NOMO-1 treated with DMSO at 0.1 percent for 48 hours (cell line): ENCODE results near the gene QSOX2.

Experiments used
- DNase-seq: peaks from one replicate; lab custom pipeline; 2025; ENCODE audit not compliant: unreplicated experiment; lab: John Stamatoyannopoulos, UW

QSOX2 gene

DNA sequence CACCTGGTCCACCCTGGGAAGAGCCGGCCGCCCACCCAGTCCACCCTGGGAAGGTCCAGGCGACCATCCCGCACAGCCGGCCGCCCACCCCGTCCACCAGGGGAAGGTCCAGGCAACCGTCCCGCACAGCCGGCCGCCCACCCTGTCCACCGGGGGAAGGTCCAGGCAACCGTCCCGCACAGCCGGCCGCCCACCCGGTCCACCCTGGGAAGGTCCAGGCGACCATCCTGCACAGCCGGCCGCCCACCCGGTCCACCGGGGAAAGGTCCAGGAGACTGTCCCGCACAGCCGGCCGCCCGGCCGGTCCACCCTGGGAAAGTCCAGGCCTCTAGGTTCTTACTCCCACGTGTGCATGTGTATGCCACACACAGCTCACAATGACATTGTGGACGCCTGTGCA lies 6.7 kb upstream of the QSOX2 start:
- DNase-seq = no peak

DNA sequence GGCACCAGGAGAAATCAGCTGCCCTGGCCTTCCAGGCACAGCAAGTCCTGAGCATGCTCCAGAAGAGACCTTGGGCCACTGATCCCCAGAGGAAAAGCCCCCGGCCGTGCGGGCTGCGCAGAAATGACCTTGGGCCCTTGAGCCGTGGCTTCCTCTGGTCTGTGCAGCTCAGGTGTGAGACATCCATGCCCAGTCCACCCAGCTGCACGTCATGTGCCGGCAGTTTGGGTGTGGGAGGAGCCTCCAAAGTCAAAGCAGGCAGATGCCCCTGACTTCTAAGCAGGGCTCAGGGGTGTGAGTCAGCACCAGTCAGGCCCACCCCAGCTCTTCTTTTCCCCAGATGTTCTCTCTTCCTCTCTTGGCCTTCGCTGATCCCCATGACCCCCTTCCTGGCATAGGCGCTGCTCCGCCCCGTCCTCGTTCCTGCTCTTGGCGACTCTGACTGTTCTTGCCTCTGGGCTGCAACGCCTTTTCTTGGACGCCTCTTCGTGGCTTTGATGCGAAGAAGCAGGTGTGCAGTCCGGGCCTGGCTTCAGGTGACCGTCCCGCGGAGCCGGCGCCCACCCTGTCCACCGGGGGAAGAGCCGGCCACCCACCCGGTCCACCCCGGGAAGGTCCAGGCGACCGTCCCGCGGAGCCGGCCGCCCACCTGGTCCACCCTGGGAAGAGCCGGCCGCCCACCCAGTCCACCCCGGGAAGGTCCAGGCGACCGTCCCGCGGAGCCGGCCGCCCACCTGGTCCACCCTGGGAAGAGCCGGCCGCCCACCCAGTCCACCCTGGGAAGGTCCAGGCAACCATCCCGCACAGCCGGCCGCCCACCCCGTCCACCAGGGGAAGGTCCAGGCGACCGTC lies 5.9 kb upstream of the QSOX2 start:
- DNase-seq = no peak

DNA sequence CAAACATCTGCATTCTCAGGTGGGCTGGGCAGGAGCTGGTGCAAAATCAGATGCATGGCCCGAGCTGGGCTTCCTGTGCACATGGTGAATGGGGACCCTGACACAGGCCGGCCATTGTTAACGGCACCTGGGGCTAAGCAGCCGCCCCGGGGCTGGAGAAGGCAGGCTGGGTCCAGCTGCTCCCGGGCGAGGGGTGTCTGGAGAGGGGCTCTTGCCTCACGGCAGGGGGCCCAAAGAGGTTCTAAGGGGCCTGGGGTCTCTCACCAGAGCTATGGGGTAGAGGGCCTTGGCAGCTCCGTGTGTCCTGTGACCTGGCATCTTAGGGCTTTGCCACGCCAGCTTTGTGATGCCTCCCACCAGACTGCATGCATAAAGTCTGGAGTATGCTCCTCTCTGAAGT lies 5.1 kb upstream of the QSOX2 start:
- no peak for DNase-seq

DNA sequence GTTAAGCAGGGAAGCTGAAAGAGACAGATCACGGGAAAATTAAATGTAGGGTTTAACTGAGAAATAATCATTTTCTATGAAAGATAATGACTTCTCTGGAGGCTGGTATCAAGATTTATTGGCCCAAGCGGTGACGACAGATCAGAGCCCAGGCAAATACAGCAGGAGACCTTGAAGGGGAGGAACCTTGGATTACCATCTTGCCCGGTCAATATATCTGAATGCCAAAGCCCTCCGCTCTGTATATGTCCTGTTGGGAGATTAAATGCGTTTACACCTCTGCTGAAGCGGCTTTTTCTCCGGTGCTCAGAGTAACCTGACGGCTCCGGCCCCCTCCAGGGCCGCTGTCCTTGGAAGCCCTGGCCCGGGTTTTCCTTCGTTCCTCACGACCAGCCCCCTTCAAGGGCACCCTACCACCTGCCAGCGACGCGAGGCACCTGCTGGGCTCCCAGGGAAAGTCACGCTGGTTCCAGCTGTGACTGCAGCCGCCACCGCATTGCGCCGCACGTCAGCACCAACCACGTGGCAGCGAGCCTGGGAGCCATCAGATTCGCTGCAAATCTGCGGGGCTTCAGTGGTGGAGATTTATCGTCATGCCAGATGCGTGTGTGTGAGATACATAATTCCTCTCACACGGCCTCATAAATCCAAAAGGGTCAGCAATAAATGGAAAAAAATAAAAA lies 4.4 kb upstream of the QSOX2 start:
- no peak for DNase-seq

DNA sequence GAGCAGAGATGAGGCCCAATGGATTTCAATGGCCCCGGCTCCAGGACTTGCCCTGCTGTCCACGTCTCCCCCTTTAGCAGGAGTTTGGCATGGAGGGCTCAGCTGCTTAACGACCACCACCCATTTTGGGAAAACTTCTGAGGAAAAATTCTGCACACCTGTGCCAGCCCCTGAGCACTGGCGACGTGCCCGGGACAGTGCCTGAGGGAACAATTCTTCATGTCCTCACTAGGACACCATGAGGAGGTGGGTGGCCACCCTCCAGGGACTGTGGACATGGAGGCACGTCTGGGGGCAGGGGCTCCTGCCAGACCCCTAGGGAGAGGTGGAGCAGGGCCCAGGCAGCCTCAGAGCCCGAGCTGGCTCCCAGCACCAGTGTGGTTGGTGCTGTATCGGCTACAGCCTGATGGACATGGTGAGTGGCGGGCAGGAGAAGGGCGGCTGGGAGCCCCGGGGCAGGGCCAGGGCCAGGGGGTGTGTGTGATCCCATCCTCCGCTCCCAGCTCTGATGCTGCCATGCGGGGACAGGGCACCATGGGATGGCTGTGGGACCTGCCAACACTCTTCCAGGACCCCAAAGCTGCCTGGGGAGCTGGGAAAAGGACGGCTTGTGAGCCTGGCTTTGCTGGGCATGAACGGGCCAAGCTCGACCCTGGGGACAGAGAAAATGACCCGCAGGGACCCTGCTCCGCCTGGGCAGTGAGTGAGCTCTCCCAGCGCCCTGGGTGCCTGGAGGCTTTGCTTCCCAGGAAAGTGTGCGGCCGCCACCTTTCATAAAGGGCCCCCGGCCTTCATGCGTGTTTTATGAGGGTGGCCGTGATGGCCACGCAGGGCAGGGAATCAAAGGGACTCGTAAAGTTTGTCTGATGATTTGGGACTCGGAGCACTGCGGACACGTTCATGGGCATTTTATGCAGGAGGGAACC lies 3.6 kb upstream of the QSOX2 start:
- DNase-seq = no peak

DNA sequence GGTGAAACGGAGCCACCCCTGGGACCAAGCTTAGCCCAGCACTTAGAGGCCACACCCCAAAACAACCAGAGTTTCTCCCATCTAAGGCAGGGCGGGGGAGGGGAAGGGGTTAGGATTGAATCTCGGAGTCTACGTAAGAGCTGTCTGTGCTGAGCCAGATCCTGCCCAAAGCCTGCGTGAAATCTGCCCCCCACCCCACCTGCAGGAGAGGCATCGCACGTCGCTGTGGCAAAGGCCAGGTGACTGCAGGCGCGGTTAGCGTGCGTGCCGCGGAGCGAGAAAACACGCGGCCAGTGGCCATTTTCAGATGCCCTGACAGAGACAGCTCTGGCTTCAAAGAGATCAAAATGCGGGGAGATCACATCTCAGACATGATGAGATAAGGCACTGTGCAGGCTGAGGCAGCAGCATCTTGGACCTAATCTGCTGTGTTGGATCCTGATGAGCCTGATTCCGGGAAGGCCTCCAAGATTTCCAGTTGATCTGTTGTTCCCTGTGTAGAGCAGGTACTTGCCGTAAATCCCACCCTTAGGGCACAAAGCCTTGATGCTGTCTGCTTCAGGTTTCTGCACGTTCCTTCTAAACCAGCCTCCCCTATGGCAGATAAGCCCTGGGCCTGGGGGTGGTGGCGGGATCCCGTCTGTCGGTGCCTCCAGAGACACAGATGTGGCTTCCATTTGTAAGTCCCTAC lies 2.5 kb upstream of the QSOX2 start:
- no peak for DNase-seq

DNA sequence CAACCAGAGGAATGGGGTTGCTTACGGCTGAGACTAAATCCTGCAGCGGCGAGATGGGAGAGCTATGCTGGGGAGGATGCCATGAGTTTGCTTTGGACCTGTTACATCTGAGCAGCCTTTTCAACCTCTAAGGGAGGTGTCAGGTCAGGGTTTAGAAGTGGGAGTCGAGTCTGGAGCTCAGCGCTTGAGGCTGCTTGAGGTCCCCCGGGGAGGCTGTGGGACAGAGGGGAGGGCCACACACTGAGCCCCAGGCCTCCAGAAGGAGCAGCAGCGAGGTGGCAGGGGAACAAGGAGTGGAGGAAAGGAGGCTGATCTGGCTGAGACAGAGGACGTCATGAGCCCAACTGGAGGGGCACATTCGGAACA lies 1.9 kb upstream of the QSOX2 start:
- DNase-seq = no peak

DNA sequence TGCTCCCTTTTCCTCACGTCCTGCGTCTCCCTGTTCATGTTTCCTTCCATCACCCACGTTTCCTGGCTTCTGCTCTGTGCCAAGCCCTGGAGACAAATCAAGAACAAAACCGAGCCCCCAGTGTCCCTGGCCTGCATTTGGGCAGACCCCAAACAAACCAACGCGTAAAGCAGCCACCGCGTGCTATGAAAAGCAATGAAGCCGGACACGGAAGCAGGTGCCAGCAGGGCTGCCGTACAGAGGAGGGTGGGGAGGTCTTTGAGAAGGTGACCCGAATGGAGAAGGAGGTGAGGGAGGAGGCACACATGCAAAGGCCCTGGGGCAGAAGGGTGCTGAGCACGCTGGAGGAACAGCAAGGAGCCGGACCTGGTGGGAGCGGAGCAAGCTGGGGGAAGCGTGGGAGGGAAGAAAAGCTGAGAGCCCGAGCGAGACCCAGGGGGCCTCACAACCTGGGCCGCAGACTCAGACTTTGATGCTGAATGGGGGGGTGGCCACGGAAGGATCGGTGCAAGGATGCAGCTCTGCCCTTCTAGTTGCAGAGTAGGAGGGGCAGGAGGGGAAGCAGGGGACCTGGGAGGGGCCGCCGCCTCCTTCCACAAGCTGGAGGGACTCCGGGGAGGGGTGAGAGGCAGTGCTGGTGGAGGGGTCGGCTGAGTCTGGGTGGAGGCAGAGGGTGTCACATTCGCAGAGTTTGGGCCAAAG lies 1.4 kb upstream of the QSOX2 start:
- DNase-seq = no peak

DNA sequence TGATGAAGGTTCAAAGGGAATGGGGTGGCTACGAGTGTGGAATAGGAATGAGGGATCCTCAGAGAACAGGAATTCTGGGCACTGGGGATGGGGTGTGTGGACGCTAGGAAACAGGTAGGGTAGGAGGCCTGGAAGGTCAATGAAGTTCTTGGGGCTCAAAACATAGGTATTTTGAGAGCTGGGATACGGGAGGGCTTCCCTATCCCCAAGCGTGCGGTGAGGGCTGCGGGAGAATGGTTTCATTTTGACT lies 718 bp downstream of the QSOX2 start:
- no peak for DNase-seq

DNA sequence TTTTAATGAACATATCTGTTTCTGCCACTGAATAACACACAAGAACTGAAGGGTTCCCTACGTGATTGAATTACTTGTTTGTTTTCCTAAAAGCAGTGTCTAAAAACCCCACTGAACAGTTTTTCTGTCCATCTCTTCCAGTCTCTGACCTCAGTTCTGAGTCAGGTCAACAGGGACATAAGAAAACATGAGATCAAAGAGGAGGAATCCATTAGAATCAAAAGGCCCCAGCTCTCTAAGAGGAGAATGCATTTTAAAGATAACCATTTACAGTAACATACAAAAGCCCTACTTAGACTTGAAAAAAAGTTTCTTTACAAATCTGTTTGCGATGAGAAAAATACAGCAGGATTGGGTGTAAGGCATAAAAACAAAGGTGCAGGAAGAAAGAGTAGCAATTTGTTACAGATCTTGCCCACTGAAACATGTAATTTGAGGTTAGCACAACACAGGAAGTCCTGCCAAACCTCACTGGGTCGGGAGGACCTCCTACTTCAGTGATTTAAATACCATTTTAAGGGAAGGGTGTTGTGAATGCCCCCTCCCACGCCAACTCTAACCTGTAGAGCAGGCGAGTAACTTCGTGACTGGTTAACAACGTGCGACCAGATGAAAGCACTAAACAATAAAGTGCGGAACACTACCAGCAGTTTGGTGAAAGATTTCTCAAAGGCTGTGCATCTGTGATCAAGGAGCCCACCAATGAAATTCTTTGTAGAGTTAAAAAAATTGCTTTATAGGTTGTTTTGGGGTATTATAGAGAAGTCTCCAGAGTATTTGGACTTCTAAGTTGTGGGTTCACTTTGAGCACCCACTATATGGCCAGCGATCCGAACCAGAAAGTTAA lies 1.3 kb downstream of the QSOX2 start:
- DNase-seq = peak; percentile 42

DNA sequence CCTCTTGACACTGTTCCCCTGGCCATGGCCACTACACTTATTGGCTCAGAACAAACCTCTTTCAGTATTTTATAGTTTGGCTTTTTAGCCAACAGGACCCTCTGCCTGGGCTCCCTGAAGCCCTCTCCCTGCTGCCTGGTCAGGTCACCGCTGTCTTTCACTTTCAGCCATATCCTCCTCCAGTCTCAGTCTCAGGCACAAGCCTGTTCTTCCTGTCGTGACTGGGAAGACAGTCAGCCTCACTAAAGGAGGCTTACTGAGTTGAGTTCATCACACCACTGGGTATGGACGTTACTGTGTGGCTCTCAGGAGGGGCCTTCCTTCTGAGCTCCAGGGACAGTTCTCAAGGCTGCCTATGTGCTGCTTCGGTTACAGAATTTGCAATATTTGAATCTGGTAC lies 2.0 kb downstream of the QSOX2 start:
- no peak for DNase-seq

DNA sequence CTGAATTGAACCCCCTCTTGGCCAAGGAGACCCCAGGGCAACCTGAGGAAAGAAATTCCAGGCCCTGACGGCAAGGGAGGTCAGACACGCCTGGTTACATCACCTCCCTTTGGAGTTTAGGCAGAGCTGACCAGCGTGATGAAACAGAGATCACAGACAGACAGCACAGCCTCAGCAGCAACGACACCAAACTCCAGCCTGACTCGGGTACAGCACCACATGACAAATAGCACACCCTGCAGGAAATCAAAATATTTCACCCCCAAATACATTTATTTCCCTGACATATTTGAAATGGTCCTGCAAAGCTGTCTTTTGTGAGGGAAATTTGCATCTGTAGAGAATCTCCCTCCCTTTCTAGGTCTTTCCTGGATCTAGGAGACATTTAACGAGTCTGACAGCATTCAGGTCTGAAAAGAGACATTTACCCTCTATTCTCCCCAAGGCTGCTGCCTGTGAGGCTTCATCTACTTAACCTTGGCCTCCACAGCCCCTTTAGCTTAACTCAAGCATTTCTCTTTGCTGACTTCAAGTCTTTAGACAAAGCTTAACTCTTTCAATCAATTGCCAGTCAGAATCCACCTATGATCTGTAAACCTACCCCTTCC lies 2.6 kb downstream of the QSOX2 start:
- peak; percentile 41 for DNase-seq

DNA sequence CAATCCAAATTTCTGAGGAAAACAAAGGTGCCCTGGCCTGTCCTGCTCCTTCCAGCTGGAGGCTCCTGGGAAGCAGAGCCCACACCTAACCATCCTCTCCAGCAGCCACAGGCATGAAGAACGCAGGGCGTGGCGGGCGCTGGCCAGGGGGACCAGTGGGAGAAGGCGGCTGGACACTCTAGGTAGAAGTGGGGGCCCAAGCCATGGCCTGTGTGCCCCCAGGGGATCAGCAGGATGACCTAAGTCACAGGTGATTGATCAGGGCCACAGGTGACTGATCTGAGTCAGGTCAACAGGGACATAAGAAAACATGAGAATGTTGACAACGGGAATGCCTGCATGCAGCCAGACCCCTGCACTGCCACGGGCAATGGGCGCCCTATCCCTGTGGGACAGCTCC lies 3.4 kb downstream of the QSOX2 start:
- no peak for DNase-seq

DNA sequence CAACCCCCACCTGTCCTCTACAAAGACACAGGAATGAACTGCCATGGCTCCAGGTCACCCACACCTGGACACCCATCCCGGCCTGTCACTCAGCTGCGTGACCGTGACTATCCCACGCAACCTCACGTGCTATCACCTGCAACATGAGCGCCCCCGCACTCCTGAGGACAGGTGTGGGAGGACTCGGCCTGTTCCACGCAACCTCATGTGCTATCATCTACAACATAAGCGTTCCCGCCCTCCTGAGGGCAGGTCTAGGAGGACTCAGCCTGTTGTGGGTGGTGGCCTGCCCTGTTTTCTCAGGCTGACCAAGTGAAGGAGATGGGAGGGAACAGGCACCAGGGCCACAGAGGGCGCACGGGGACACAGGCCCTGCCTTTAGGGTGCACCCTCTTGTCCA lies 4.1 kb downstream of the QSOX2 start:
- DNase-seq = no peak

DNA sequence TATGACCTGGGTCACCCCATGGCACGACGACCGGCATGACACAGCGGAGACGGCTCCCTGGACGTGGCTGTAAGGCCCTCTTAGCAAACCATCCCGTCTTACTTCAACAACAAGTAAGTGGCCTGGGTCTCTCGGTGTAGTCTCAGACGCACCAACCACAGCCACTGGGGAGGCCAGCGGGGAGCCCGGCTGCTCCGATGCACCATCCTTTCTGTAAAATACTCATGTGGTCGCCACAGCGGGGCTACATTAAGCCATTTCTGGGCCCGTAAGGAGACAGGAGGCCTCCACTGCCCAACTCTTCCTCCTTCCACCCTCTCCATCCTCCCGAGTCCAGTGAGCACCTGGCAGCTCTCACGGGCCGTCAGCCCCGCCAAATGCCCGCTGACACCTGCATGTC lies 4.7 kb downstream of the QSOX2 start:
- DNase-seq = no peak

DNA sequence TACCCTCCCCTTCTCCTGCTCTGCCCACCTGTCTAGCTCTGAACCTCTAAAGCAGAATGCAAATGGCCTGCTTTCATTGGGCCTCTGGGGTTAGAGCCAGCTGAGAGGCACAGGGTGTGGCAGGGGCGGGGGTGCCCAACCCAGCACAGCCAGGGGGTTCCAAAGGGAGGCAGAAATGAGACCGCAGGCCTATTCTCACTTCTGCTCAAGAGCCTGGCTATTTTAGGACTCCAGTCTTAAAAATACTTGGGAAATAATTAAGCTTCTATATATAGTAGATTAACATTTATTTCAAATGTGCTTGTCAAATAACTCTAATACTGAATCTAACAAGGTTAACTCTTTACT lies 5.7 kb downstream of the QSOX2 start:
- peak; percentile 93 for DNase-seq

DNA sequence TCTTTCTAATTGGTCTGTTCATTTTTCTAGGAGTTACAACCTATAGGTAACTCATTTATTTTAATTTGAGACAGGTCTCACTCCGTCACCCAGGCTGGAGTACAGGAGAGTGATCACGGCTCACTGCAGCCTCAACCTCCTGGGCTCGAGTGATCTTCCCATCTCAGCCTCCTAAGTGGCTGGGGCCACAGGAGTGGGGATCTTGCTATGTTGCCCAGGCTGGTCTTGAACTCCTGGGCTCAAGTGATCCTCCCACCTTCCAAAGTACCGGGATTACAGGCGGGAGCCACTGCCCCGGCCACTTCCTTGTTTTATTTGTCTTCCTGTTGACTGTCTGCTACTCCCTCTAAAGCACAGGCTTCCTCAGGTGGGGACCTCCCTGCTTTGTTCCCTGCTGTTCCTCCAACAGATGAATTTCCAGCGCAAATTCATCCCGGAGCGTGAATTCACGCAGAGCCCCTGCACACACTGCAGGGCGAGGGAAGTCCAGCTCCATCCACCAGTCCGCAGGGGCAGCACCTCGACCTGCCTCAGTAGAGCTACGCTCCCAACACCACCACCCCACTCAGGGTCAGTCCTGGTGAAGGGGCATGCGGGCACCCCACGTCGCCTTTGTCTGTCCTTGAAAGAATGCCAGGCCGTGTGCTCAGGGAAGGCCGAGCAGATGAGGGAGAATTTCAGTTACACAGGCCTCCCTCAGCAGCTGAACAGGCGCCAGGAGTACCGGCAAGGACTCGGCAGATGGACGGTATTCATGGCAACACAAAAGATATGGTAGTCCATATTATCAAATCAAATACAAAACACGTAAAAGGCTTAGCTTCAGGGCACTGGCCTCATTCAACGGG lies 6.3 kb downstream of the QSOX2 start:
- no peak for DNase-seq

DNA sequence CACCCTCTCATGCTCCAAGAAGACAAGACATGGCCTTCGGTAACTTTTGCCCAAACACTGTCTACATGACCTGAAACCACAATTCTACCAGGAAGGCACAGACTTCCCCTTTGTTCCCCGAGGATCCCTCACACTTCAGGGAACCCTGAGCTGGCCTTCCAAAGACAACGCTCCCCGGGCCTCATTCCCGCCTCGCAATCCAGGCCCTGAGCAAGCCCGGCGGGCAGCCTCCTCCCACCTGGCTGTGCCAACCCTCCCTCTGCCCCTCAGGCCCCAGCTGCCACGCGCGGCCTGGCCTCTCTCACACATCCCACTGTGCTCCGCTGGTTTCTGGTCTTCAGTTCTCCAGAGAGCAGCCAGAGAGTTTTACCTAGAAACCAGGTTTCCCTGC lies 7.3 kb downstream of the QSOX2 start:
- no peak for DNase-seq
